H1 (cell line): Measurements from ENCODE around the gene DGKZ. TPM values are rescaled to one million over a fixed set of nuclear protein-coding genes. Genes with fewer than 3 reads are reported as not detected.

Experiments
- BACH1 ChIP-seq: IDR thresholded peaks from 2 replicates; pipeline ENCODE4 v1.6.1; 2012; ENCODE audit warnings: low read length, improper control_type of control experiment
- CREB1 ChIP-seq: IDR thresholded peaks from 2 replicates; pipeline ENCODE4 v1.6.1; 2012; ENCODE audit warnings: inconsistent platforms
- E2F6 ChIP-seq: IDR thresholded peaks from 2 replicates; pipeline ENCODE4 v1.6.1; 2012; ENCODE audit warnings: inconsistent platforms
- EGR1 ChIP-seq: IDR thresholded peaks from 2 replicates; pipeline ENCODE4 v1.6.1; 2011; ENCODE audit warnings: low read depth, low read length, borderline replicate concordance
- HDAC2 ChIP-seq, 2 experiments: fragments of 300-600 bp in 1 of 2; sonication (generic) in 1 of 2; IDR thresholded peaks; 2 replicates each; pipeline ENCODE4 v1.6.1; 2011 to 2012; ENCODE audit warnings: low read depth in 2 of 2, low read length in 2 of 2, mild to moderate bottlenecking in 2 of 2, moderate library complexity in 2 of 2, borderline replicate concordance in 1 of 2, inconsistent platforms in 1 of 2
- NRF1 ChIP-seq: IDR thresholded peaks from 2 replicates; pipeline ENCODE4 v1.6.1; 2011; ENCODE audit warnings: mild to moderate bottlenecking, low read depth, low read length, improper control_type of control experiment
- PHF8 ChIP-seq: fragments of 200-600 bp; sonication (generic); conservative IDR thresholded peaks from 2 replicates; pipeline ENCODE4 v1.7.1; 2012; ENCODE audit warnings: low read depth, mild to moderate bottlenecking, inconsistent platforms, low read length, moderate library complexity
- POLR2A ChIP-seq, 2 experiments: IDR thresholded peaks; 1 replicate in 1 of 2; 2 replicates in 1 of 2; pipeline ENCODE4 v1.6.1; 2011; ENCODE audit warnings: low read depth in 2 of 2, low read length in 2 of 2, mild to moderate bottlenecking in 2 of 2; ENCODE audit errors: control extremely low read depth in 1 of 2
- POLR2AphosphoS5 ChIP-seq: IDR thresholded peaks from 2 replicates; pipeline ENCODE4 v1.6.1; 2011; ENCODE audit warnings: low read depth, low read length
- RAD21 ChIP-seq, 2 experiments: IDR thresholded peaks in 1 of 2; conservative IDR thresholded peaks in 1 of 2; 2 replicates each; pipeline ENCODE4 v1.6.1; 2011; ENCODE audit warnings: low read depth in 2 of 2, low read length in 2 of 2, improper control_type of control experiment in 1 of 2, inconsistent platforms in 1 of 2, mild to moderate bottlenecking in 1 of 2, moderate library complexity in 1 of 2
- SIN3A ChIP-seq, 2 experiments: IDR thresholded peaks in 1 of 2; conservative IDR thresholded peaks in 1 of 2; 2 replicates each; pipeline ENCODE4 v1.6.1; 2011 to 2012; ENCODE audit warnings: low read length in 2 of 2, improper control_type of control experiment in 1 of 2, low read depth in 1 of 2, mild to moderate bottlenecking in 1 of 2
- SP1 ChIP-seq: IDR thresholded peaks from 2 replicates; pipeline ENCODE4 v1.6.1; 2011; ENCODE audit warnings: low read depth, low read length
- SP4 ChIP-seq: IDR thresholded peaks from 2 replicates; pipeline ENCODE4 v1.6.1; 2012; ENCODE audit warnings: low read length, inconsistent platforms
- TAF1 ChIP-seq: IDR thresholded peaks from 2 replicates; pipeline ENCODE4 v1.6.1; 2011; ENCODE audit warnings: mild to moderate bottlenecking, low read depth, low read length
- TBP ChIP-seq: IDR thresholded peaks from 2 replicates; pipeline ENCODE4 v1.6.1; 2011; ENCODE audit warnings: low read depth, low read length, improper control_type of control experiment
- TCF12 ChIP-seq: IDR thresholded peaks from 2 replicates; pipeline ENCODE4 v1.6.1; 2011; ENCODE audit warnings: low read depth, mild to moderate bottlenecking, low read length
- TEAD4 ChIP-seq: IDR thresholded peaks from 2 replicates; pipeline ENCODE4 v1.6.1; 2012; ENCODE audit warnings: low read depth, low read length, inconsistent platforms, mixed read lengths
- YY1 ChIP-seq: IDR thresholded peaks from 2 replicates; pipeline ENCODE4 v1.6.1; 2011; ENCODE audit warnings: low read depth, mild to moderate bottlenecking, low read length
- polyA plus RNA-seq, 7 experiments: library from polyadenylated mRNA; depleted of rRNA in 3 of 7; stranded (reverse) in 5 of 7; unstranded in 2 of 7; fragments of >200 nt in 5 of 7; fragments of 200-250 nt in 2 of 7; gene quantifications; 1 replicate in 5 of 7; 2 replicates in 1 of 7; 4 replicates in 1 of 7; pipeline versions ENCODE4 v1.2.1 to v1.2.3, GENCODE V29; 2011 to 2013; ENCODE audit warnings: missing spikeins in 2 of 7, mixed read lengths in 2 of 7
- total RNA-seq: library from RNA; stranded (reverse); fragmentation: NEBNext Ultra II Directional; extraction: Animal tissue kit (Norgen Biotek cat#: 25700); gene quantifications from 2 replicates; pipeline ENCODE4 v1.2.1, GENCODE V29; 2021
- TF ChIP-seq, protein P1 (sequence below), 3 experiments: IDR thresholded peaks; 1 replicate in 2 of 3; 2 replicates in 1 of 3; pipeline versions ENCODE4 v1.5.1 to v1.6.1; 2011; ENCODE audit warnings: low read length in 3 of 3, mild to moderate bottlenecking in 3 of 3, inconsistent platforms in 2 of 3, low read depth in 1 of 3, moderate library complexity in 1 of 3; ENCODE audit not compliant: insufficient read depth in 1 of 3; ENCODE audit errors: control extremely low read depth in 1 of 3
- TF ChIP-seq, protein P2 (sequence below): IDR thresholded peaks from 2 replicates; pipeline ENCODE4 v1.6.1; 2012; ENCODE audit warnings: inconsistent platforms

Gene DGKZ
- total and polyA plus RNA-seq, 2 of the 8 experiments (the other 6 are each of a cell fraction or from before 2014, with no cell fraction given) = 84.4 to 184 TPM

DNA sequence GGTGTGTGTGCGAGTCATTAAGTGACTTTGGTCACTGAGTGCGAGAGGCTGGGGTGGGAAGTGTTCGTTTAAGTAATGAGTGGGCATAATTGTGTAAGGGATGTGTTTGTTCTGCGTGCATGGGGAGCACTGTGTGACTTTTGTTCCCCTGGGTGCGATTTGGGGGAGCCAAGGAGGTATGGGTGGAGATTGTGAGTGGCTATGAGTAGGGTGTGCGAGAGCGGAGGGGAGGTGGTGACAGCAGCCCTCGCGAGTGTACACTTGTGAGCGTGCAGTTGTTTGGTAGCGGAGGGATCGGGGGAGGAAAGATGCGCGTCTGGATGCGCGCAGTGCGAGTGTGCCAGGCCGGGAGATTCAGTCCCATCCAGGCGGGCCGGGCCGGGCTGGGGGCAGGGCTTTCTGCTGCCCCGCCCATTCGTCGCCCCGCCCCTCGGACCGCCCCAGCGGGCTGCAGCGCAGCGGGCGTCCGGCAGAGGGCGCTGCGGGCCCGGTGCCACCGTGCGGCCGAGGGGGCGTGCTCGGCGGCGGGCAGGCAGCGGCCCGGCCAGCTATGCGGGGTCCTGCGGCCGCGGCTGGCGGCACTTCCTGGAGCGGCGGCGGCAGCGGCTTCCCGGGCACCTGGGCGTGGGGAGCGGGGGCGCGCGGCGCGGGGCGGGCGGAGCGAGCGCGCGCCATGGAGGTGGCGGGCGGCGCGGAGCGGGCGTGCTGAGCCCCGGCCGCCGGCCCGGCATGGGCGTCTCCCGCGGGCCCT lies at the start of gene DGKZ (continued):
- TF ChIP-seq RAD21 (IDR thresholded peaks at IDR 0.05 in 1 of 2, conservative IDR thresholded peaks at IDR 0.05 in 1 of 2; ENCODE audit: low read depth in 2 of 2, low read length in 2 of 2) (peak; percentile 31 to 66; a peak in 3 of 4 replicates), BACH1 (no peak), POLR2A (IDR thresholded peaks at IDR 0.05; ENCODE audit: control extremely low read depth in 1 of 2, low read depth in 2 of 2, low read length in 2 of 2) (peak in 1 of 2 experiments; percentile 43; a peak in 1 of 3 replicates), TAF1 (peak; percentile 63; the same call in 1 of the 2 replicates), PHF8 (no peak), YY1 (no peak), EGR1 (peak; percentile 64; the same call in 1 of the 2 replicates), E2F6 (no peak), POLR2AphosphoS5 (peak; percentile 53; the same call in 1 of the 2 replicates), TCF12 (no peak), SP4 (peak; percentile 58; the same call in 1 of the 2 replicates), NRF1 (0 out of 2 replicates have a peak, but pooled peaks have one; percentile 3), TEAD4 (no peak), SP1 (peak; percentile 14; the same call in 1 of the 2 replicates), CREB1 (0 out of 2 replicates have a peak, but pooled peaks have one; percentile 20), TBP (peak; percentile 37; the same call in 1 of the 2 replicates), HDAC2 (IDR thresholded peaks at IDR 0.05; ENCODE audit: borderline replicate concordance in 1 of 2, low read depth in 2 of 2, low read length in 2 of 2) (no peak), SIN3A (conservative IDR thresholded peaks at IDR 0.05 in 1 of 2, IDR thresholded peaks at IDR 0.05 in 1 of 2; ENCODE audit: low read depth in 1 of 2, low read length in 2 of 2) (peak in 1 of 2 experiments; percentile 70; a peak in 2 of 4 replicates)
- TF ChIP-seq, protein P1, sequence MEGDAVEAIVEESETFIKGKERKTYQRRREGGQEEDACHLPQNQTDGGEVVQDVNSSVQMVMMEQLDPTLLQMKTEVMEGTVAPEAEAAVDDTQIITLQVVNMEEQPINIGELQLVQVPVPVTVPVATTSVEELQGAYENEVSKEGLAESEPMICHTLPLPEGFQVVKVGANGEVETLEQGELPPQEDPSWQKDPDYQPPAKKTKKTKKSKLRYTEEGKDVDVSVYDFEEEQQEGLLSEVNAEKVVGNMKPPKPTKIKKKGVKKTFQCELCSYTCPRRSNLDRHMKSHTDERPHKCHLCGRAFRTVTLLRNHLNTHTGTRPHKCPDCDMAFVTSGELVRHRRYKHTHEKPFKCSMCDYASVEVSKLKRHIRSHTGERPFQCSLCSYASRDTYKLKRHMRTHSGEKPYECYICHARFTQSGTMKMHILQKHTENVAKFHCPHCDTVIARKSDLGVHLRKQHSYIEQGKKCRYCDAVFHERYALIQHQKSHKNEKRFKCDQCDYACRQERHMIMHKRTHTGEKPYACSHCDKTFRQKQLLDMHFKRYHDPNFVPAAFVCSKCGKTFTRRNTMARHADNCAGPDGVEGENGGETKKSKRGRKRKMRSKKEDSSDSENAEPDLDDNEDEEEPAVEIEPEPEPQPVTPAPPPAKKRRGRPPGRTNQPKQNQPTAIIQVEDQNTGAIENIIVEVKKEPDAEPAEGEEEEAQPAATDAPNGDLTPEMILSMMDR (IDR thresholded peaks at IDR 0.05; ENCODE audit: control extremely low read depth in 1 of 3, insufficient read depth in 1 of 3, low read depth in 1 of 3, low read length in 3 of 3) = peak; percentile 90 to 96 (median 94)
- TF ChIP-seq, protein P2, sequence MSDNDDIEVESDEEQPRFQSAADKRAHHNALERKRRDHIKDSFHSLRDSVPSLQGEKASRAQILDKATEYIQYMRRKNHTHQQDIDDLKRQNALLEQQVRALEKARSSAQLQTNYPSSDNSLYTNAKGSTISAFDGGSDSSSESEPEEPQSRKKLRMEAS = peak; percentile 65; the same call in 1 of the 2 replicates
